Mesenchymal stem cell (in vitro differentiated cells and primary cell): ENCODE results near the gene GOLGA5.
"Not testable (repeated sequence)": the region's sequence is repeated elsewhere in the genome, so short reads cannot be mapped to it uniquely, and the experiment has no call there.

Source experiments
- DNase-seq: peaks from one replicate; pipeline ENCODE4 v3.0.0-alpha.2; 2013
- H2AFZ ChIP-seq: one replicate; pipeline ENCODE4 v1.6.1; 2013; ENCODE audit warnings: low read depth, mild to moderate bottlenecking, control low read depth, inconsistent platforms, low read length, moderate library complexity
- H2AK5ac ChIP-seq: 2 replicates; pipeline ENCODE4 v1.6.1; 2013; ENCODE audit warnings: low read length, moderate library complexity, mild to moderate bottlenecking, inconsistent platforms; ENCODE audit not compliant: severe bottlenecking
- H2BK120ac ChIP-seq: one replicate; pipeline ENCODE4 v1.6.1; 2013; ENCODE audit warnings: low read depth, mild to moderate bottlenecking, inconsistent platforms, low read length, moderate library complexity
- H2BK12ac ChIP-seq, 2 experiments: one replicate each; pipeline ENCODE4 v1.6.1; 2013; ENCODE audit warnings: inconsistent platforms in 2 of 2, low read length in 2 of 2, mild to moderate bottlenecking in 2 of 2, moderate library complexity in 2 of 2, control low read depth in 1 of 2
- H2BK15ac ChIP-seq: one replicate; pipeline ENCODE4 v1.6.1; 2013; ENCODE audit warnings: mild to moderate bottlenecking, low read depth, inconsistent platforms; ENCODE audit not compliant: poor library complexity, severe bottlenecking
- H2BK5ac ChIP-seq: 2 replicates; pipeline ENCODE4 v1.6.1; 2013; ENCODE audit warnings: low read depth, mild to moderate bottlenecking, low read length, control low read depth, inconsistent platforms; ENCODE audit not compliant: poor library complexity, severe bottlenecking
- H3K14ac ChIP-seq, 2 experiments: one replicate each; pipeline ENCODE4 v1.6.1; 2013; ENCODE audit warnings: inconsistent platforms in 2 of 2, low read length in 2 of 2, control low read depth in 1 of 2, mild to moderate bottlenecking in 1 of 2, moderate library complexity in 1 of 2
- H3K18ac ChIP-seq, 2 experiments: one replicate each; pipeline ENCODE4 v1.6.1; 2013; ENCODE audit warnings: inconsistent platforms in 2 of 2, low read length in 2 of 2, control low read depth in 1 of 2, low read depth in 1 of 2, mild to moderate bottlenecking in 1 of 2
- H3K23ac ChIP-seq, 2 experiments: one replicate each; pipeline ENCODE4 v1.6.1; 2013; ENCODE audit warnings: inconsistent platforms in 2 of 2, low read length in 2 of 2, mild to moderate bottlenecking in 2 of 2, moderate library complexity in 2 of 2, control low read depth in 1 of 2
- H3K27ac ChIP-seq: 2 replicates; pipeline ENCODE4 v1.5.1; 2013; ENCODE audit warnings: mild to moderate bottlenecking, moderate library complexity, low read length, control low read depth, inconsistent platforms; ENCODE audit not compliant: poor library complexity, severe bottlenecking
- H3K27me3 ChIP-seq, 2 experiments: 2 replicates each; pipeline versions ENCODE4 v1.6.1 to v1.7.0; 2013; ENCODE audit warnings: low read length in 2 of 2, mild to moderate bottlenecking in 2 of 2, moderate library complexity in 2 of 2, control low read depth in 1 of 2, inconsistent platforms in 1 of 2; ENCODE audit not compliant: control insufficient read depth in 1 of 2, insufficient read depth in 1 of 2
- H3K36me3 ChIP-seq, 2 experiments: 2 replicates each; pipeline versions ENCODE4 v1.6.1 to v1.7.0; 2013; ENCODE audit warnings: low read length in 2 of 2, control low read depth in 1 of 2, inconsistent platforms in 1 of 2, low read depth in 1 of 2, mild to moderate bottlenecking in 1 of 2; ENCODE audit not compliant: insufficient read depth in 2 of 2, control insufficient read depth in 1 of 2
- H3K4ac ChIP-seq, 2 experiments: one replicate each; pipeline ENCODE4 v1.6.1; 2013; ENCODE audit warnings: inconsistent platforms in 2 of 2, low read length in 2 of 2, mild to moderate bottlenecking in 2 of 2, moderate library complexity in 2 of 2, control low read depth in 1 of 2, low read depth in 1 of 2
- H3K4me1 ChIP-seq: 2 replicates; pipeline ENCODE4 v1.6.1; 2013; ENCODE audit warnings: low read depth, low read length, control low read depth; ENCODE audit not compliant: control insufficient read depth, insufficient read depth
- H3K4me2 ChIP-seq: 2 replicates; pipeline ENCODE4 v1.6.1; 2013; ENCODE audit warnings: low read length, mild to moderate bottlenecking, inconsistent platforms; ENCODE audit not compliant: poor library complexity, severe bottlenecking
- H3K4me3 ChIP-seq, 2 experiments: 2 replicates each; pipeline versions ENCODE4 v1.5.1 to v1.7.0; 2013; ENCODE audit warnings: low read length in 2 of 2, mild to moderate bottlenecking in 2 of 2, control low read depth in 1 of 2, low read depth in 1 of 2; ENCODE audit not compliant: insufficient read depth in 1 of 2
- H3K79me1 ChIP-seq: replicated peaks from 2 replicates; pipeline ENCODE4 v1.6.1; 2013; ENCODE audit warnings: mild to moderate bottlenecking, control low read depth, low read length, inconsistent platforms; ENCODE audit not compliant: poor library complexity, severe bottlenecking
- H3K9ac ChIP-seq: 2 replicates; pipeline ENCODE4 v1.7.0; 2013; ENCODE audit warnings: mild to moderate bottlenecking, low read length, moderate library complexity
- H3K9me3 ChIP-seq: 2 replicates; pipeline ENCODE4 v1.7.0; 2013; ENCODE audit warnings: mild to moderate bottlenecking, low read length; ENCODE audit not compliant: control insufficient read depth
- H4K8ac ChIP-seq: one replicate; pipeline ENCODE4 v1.6.1; 2013; ENCODE audit warnings: inconsistent platforms, mild to moderate bottlenecking, low read length, moderate library complexity
- H4K91ac ChIP-seq: one replicate; pipeline ENCODE4 v1.6.1; 2013; ENCODE audit warnings: mild to moderate bottlenecking, low read length, inconsistent platforms
- WGBS: methylation state at CpG from one replicate; pipeline ENCODE4 v1.1.7; 2013; ENCODE audit warnings: mixed read lengths; 5-methylcytosine and 5-hydroxymethylcytosine counted together

The GOLGA5 gene

DNA sequence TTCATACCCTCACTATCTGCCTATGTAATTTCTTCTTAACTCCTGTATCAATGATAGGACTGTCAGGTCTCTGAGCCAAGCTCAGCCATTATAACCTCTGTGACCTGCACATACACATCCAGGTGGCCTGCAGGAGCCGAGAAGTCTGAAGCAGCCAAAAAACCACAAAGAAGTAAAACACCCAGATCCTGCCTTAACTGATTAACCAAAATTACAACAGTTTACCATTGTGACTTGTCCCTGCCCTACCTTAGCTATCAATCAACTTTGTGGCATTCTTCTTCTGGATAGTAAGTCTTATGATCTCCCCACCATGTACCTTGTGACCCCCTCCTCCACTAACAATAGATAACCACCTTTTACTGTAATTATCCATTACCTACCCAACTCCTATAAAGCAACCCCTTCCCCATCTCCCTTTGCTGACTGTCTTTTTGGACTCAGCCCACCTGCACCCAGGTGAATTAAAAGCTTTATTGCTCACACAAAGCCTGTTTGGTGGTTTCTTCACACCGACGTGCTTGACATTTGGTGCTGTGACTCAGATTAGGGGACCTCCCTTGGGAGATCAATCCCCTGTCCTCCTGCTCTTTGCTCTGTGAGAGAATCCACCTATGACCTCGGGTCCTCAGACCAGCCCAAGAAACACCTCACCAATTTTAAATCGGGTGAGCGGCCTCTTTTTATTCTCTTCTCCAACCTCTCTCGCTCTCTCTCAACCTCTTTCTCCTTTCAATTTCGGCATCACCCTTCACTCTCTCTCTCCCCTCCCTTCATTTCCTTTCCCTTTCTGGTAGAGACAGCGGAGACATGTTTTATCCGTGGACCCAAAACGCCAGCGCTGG lies 34.2 kb upstream of the GOLGA5 start:
- no peak overlapping the region for H3K23ac ChIP-seq
- H3K4me1 ChIP-seq: peaks cover 2% of the 10 kb centered on the region
- no peak overlapping the region for H2BK120ac ChIP-seq
- no peak for DNase-seq
- WGBS: 89% methylated on average over 12 of the region's 12 CpGs
- no peak overlapping the region for H3K27ac ChIP-seq
- no peaks in the 10 kb centered on the region for H3K79me1 ChIP-seq
- H3K27me3 ChIP-seq: peaks cover 12 to 16% of the 10 kb centered on the region in 2 experiments
- no peak overlapping the region for H2BK12ac ChIP-seq
- H3K9ac ChIP-seq: no peak overlapping the region
- no peak overlapping the region for H3K4me2 ChIP-seq
- H3K4ac ChIP-seq: no peak overlapping the region
- H2BK5ac ChIP-seq: no peak overlapping the region
- no peak overlapping the region for H3K4me3 ChIP-seq
- no peaks in the 10 kb centered on the region for H3K36me3 ChIP-seq
- no peak overlapping the region for H2BK15ac ChIP-seq
- H2AFZ ChIP-seq: no peak overlapping the region
- H4K8ac ChIP-seq: no peak overlapping the region
- no peak overlapping the region for H3K14ac ChIP-seq
- no peak overlapping the region for H3K18ac ChIP-seq
- no peaks in the 10 kb centered on the region for H3K9me3 ChIP-seq
- H2AK5ac ChIP-seq: no peak overlapping the region
- H4K91ac ChIP-seq: no peak overlapping the region

DNA sequence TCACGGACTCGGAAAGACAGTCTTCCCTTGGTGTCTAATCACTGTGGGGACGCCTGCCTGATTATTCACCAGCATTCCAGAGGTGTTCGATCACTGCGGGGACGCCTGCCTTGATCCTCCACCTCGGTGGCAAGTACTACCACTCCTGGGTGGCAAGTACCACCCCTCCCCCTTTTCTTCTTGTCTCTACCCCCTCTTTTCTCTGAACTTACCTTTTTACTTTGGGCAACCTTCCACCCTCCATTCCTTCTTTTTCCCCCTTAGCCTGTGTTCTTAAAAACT lies 33.6 kb upstream of the GOLGA5 start:
- peaks cover 2% of the 10 kb centered on the region for H3K4me1 ChIP-seq
- DNase-seq: no peak
- no peak overlapping the region for H2BK12ac ChIP-seq
- no peak overlapping the region for H3K4me2 ChIP-seq
- H2AK5ac ChIP-seq: no peak overlapping the region
- no peak overlapping the region for H3K4me3 ChIP-seq
- H3K27me3 ChIP-seq: peaks cover 12 to 16% of the 10 kb centered on the region in 2 experiments
- H4K91ac ChIP-seq: no peak overlapping the region
- H3K27ac ChIP-seq: no peak overlapping the region
- H3K14ac ChIP-seq: no peak overlapping the region
- H2BK15ac ChIP-seq: no peak overlapping the region
- no peak overlapping the region for H3K9ac ChIP-seq
- H3K18ac ChIP-seq: no peak overlapping the region
- H3K4ac ChIP-seq: no peak overlapping the region
- no peak overlapping the region for H4K8ac ChIP-seq
- H3K36me3 ChIP-seq: no peaks in the 10 kb centered on the region
- 56% methylated on average over 7 of the region's 7 CpGs for WGBS
- no peak overlapping the region for H3K23ac ChIP-seq
- H3K9me3 ChIP-seq: no peaks in the 10 kb centered on the region
- H2AFZ ChIP-seq: no peak overlapping the region
- H2BK5ac ChIP-seq: no peak overlapping the region
- no peak overlapping the region for H2BK120ac ChIP-seq
- no peaks in the 10 kb centered on the region for H3K79me1 ChIP-seq

DNA sequence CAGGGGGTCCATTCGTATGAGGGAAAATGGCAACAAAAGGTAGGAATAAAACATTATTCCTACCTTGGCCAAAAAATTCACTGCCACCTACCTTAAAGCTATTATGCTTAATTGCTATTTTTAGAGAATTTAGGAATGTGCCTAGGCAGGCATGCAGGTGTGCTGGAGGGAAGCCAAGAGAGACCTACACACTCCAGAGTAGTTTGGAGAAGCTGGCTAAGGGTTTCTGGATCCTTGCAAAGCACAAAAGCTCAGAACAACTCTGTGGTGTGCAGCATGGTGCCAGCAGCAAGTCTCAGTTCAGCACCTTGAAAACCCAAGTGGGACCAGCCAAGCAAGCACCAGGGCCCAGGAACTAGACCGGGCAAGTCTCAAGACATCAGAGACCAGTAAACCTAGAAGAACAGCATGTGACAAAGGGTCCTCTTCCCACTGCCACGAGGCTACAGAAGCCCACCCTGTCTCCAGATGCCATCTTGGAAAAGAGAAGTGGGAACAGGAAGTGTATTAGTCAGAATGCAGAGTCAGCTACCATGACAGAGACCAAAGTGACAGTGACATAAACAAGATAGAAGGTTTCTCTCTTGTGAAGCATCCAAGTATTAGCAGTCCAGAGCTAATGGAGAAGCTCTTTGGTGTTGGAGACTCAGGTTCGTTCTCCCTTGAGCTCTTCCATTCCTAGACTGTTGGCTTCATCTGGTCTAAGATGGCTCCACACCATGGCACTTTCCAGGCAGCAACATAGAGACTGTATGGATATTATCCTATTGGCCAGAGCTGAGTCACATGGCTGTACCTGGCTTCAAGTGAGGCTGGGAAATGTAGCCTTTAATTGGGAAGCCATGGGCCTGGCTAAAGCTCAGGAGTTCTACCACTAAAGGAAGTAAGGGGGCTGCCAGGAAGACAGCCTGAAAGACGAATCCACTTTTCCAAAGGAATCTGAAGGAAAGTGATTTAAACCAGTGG lies 30.2 kb upstream of the GOLGA5 start:
- H2BK12ac ChIP-seq, H4K8ac ChIP-seq, H3K4me2 ChIP-seq, H3K23ac ChIP-seq, H3K14ac ChIP-seq, H2AK5ac ChIP-seq, H2BK15ac ChIP-seq, DNase-seq, H2BK120ac ChIP-seq, H3K4me3 ChIP-seq, H2BK5ac ChIP-seq, H3K79me1 ChIP-seq, H3K9ac ChIP-seq, H3K4ac ChIP-seq, H4K91ac ChIP-seq, H3K27ac ChIP-seq, H3K36me3 ChIP-seq, H3K9me3 ChIP-seq, H3K4me1 ChIP-seq, H3K18ac ChIP-seq, H2AFZ ChIP-seq: not testable (repeated sequence)
- 70% methylated on average over 2 of the region's 5 CpGs for WGBS
- H3K27me3 ChIP-seq: peaks cover 12 to 16% of the 10 kb centered on the region in 2 experiments

DNA sequence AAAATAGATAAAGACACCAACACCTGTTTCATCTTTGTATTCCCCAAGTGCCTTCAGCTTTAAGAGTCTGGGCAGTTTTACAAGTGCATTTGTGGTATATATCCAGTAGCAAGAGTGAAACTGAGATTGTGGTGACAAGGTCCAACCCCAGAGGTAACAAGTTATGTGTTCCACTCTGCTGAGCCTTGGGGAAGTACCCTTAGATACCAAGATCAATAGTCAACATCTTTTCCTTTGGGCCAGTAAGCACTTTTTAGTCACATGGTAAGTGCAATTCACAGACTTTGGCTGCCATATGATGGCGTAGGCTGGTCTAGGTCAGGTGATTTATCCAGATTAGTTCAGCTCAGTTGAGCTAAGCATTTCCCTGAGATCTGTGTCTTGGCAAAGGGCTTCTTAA lies 25.9 kb upstream of the GOLGA5 start:
- not testable (repeated sequence) for H3K4ac ChIP-seq, H3K9me3 ChIP-seq, H2BK15ac ChIP-seq, H2BK12ac ChIP-seq, H4K8ac ChIP-seq, H3K14ac ChIP-seq, H3K27ac ChIP-seq, H3K4me3 ChIP-seq, DNase-seq, H3K79me1 ChIP-seq, H3K23ac ChIP-seq, H3K18ac ChIP-seq, H3K36me3 ChIP-seq, H3K27me3 ChIP-seq, H3K4me1 ChIP-seq, H2BK120ac ChIP-seq, H3K4me2 ChIP-seq, H2AK5ac ChIP-seq, H4K91ac ChIP-seq, H2AFZ ChIP-seq, H2BK5ac ChIP-seq, H3K9ac ChIP-seq
- 100% methylated on average over 1 of the region's 1 CpG for whole genome bisulfite sequencing
